ENCODE measurements around the gene STK26. TPM values are rescaled to one million over a fixed set of nuclear protein-coding genes. Genes with fewer than 3 reads are reported as not detected.

Gene STK26
- total RNA-seq, 1 donor from 2014 or later, result 12.2 TPM

- Histone ChIP-seq H3K27me3 (no peaks in the 10 kb centered on the region), H3K9me3 (no peaks in the 10 kb centered on the region), H3K27ac (no peak overlapping the region), H3K4me3 (no peak overlapping the region), H3K4me1 (no peaks in the 10 kb centered on the region), H3K36me3 (no peaks in the 10 kb centered on the region)
- intact Hi-C loops (cut with DNase I), result no loop called here
- ATAC-seq, result no peak
- DNase-seq, result no peak
- no peak for TF ChIP-seq CTCF (IDR thresholded peaks at IDR 0.05)
Observed at GRCh38 chrX:132058050-132058449, 34.9 kb downstream of the STK26 start.

- Histone ChIP-seq H3K36me3 (no peaks in the 10 kb centered on the region), H3K27me3 (no peaks in the 10 kb centered on the region), H3K4me1 (no peaks in the 10 kb centered on the region), H3K27ac (no peak overlapping the region), H3K9me3 (no peaks in the 10 kb centered on the region), H3K4me3 (no peak overlapping the region)
- intact Hi-C loops (cut with DNase I), result no loop called here
- TF ChIP-seq CTCF (IDR thresholded peaks at IDR 0.05), result no peak
- ATAC-seq (no peak), DNase-seq (no peak)
Observed at GRCh38 chrX:132058975-132059374, 35.9 kb downstream of the STK26 start.

GRCh38 chrX:132059973-132060540 is 37.0 kb downstream of the STK26 start:
- intact Hi-C loops (cut with DNase I), result no loop called here
- Histone ChIP-seq H3K27ac (no peak overlapping the region), H3K36me3 (no peaks in the 10 kb centered on the region), H3K4me3 (no peak overlapping the region), H3K9me3 (no peaks in the 10 kb centered on the region), H3K4me1 (no peaks in the 10 kb centered on the region), H3K27me3 (no peaks in the 10 kb centered on the region)
- ATAC-seq (no peak), DNase-seq (no peak)
- no peak for TF ChIP-seq CTCF (IDR thresholded peaks at IDR 0.05)

GRCh38 chrX:132063334-132063733 is 40.2 kb downstream of the STK26 start:
- ATAC-seq (no peak), DNase-seq (no peak)
- Histone ChIP-seq H3K4me1 (no peaks in the 10 kb centered on the region), H3K9me3 (no peaks in the 10 kb centered on the region), H3K27ac (no peak overlapping the region), H3K4me3 (no peak overlapping the region), H3K27me3 (no peaks in the 10 kb centered on the region), H3K36me3 (no peaks in the 10 kb centered on the region)
- TF ChIP-seq CTCF (IDR thresholded peaks at IDR 0.05), result no peak
- intact Hi-C loops (cut with DNase I), result no loop called here

GRCh38 chrX:132063862-132064261 is 40.8 kb downstream of the STK26 start:
- DNase-seq, result no peak
- H3K27me3 ChIP-seq, result no peaks in the 10 kb centered on the region

More at GRCh38 chrX:132063862-132064261, 40.8 kb downstream of the STK26 start:
- Histone ChIP-seq H3K27ac (no peak overlapping the region), H3K4me3 (no peak overlapping the region), H3K4me1 (no peaks in the 10 kb centered on the region), H3K9me3 (no peaks in the 10 kb centered on the region), H3K36me3 (no peaks in the 10 kb centered on the region)
- ATAC-seq, result no peak
- TF ChIP-seq CTCF (IDR thresholded peaks at IDR 0.05), result no peak
- intact Hi-C loops (cut with DNase I), result no loop called here

All from upper lobe of right lung (tissue), 1 donor.